Ishikawa (cell line): ENCODE results near the gene LAMA3.

Experiments used
- CEBPB ChIP-seq: IDR thresholded peaks from 2 replicates; pipeline ENCODE4 v1.6.1; 2012
- EP300 ChIP-seq: IDR thresholded peaks from 2 replicates; pipeline ENCODE4 v1.6.1; 2012; ENCODE audit warnings: borderline replicate concordance
- FOXM1 ChIP-seq: IDR thresholded peaks from 2 replicates; pipeline ENCODE4 v1.6.1; 2012; ENCODE audit warnings: low read depth, borderline replicate concordance
- TAF1 ChIP-seq: IDR thresholded peaks from 2 replicates; pipeline ENCODE4 v1.6.1; 2012; ENCODE audit warnings: low read depth, mild to moderate bottlenecking
- TCF12 ChIP-seq: IDR thresholded peaks from 2 replicates; pipeline ENCODE4 v1.6.1; 2012; ENCODE audit warnings: low read depth
- ZBTB7A ChIP-seq: IDR thresholded peaks from 2 replicates; pipeline ENCODE4 v1.6.1; 2012; ENCODE audit warnings: low read depth
- TF ChIP-seq, protein P1 (sequence below): IDR thresholded peaks from 2 replicates; pipeline ENCODE4 v1.6.1; 2012

DNA sequence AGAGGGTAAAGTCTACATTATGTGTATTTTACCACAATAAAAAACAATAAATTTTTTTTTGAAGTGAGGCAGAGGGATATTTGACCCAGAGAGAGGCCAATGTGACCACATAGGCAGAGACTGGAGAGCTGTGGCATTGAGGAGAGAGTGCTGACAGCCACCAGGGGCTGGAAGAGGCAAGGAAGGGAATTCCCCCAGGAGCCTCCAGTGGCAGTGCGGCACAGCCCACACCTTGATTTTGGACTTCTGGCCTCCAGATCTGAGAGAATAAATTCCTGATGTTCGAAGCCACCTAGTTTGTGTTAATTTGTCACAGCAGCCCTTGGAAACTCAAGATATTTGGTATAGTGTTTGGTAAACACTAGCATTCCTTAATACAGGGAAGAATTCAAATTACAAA is 49.2 kb upstream of the LAMA3 start:
- TF ChIP-seq ZBTB7A (no peak), FOXM1 (no peak), TAF1 (no peak), CEBPB (no peak), EP300 (no peak), TCF12 (no peak)
- TF ChIP-seq, protein P1, sequence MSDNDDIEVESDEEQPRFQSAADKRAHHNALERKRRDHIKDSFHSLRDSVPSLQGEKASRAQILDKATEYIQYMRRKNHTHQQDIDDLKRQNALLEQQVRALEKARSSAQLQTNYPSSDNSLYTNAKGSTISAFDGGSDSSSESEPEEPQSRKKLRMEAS, result no peak
